Measurements from ENCODE around the gene TTC38. TPM values are rescaled to one million over a fixed set of nuclear protein-coding genes. Genes with fewer than 3 reads are reported as not detected.
"Not testable (repeated sequence)": the region's sequence is repeated elsewhere in the genome, so short reads cannot be mapped to it uniquely, and the experiment has no call there.

The TTC38 gene
- total RNA-seq, 2 experiments from 2014 or later = 8.7 to 9.4 TPM

DNA sequence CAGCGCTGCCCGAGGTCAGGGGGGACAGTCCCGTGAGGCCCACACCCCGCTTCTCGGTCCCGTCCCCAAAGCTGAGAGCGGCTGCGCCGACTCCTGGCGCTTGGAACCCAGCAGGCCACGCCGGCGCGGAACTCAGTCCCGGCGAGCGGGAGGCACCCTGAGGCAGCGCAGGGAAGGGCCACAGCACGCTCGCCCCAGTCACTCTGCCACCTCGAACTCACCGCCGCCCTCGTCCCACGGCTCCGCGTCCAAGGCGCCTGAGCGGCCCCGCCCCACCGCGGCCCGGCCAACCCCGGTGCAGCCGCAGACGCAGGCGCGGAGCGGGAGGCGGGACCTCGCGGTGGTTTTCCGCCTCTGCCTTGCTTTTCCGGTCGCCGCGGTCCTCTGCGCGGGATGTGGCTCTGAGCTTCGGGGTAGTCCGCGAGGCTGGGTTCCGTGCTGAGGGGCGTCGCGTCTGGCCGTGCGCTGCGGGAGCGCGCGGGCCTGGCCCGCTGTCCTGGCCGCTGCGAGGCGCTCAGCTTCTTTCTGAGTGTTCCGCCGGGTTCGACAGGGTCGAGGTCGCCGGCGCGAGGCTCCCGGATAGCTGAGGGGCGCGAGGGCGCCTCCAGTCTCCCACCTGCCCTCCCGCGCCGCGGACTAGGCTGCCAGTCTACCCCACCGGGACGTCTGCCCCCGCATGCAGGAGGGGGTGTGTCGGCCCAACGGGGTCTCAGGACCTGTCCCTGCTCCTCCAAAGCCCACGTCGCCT, 17.6 kb upstream of the TTC38 start, which contains the start of gene CDPF1:
Gene CDPF1, minus strand, starts transcription at position 259 of the 748 bp plus-strand sequence. CDS start 2,009 bp downstream, outside the sequence.
- Mint-ChIP-seq H3K27me3 (no peaks in the 10 kb centered on the region), H3K4me1 (ENCODE audit: low read depth) (peaks cover 34% of the 10 kb centered on the region), H3K36me3 (no peaks in the 10 kb centered on the region), H3K9me3 (no peaks in the 10 kb centered on the region), H3K4me3 (peak within 1 kb of the TSS; percentile 68), H3K27ac (peak within 1 kb of the TSS; percentile 44)
- intact Hi-C loops (cut with micrococcal nuclease) = loop anchor here (2.0 kb wide), 3 partner anchors 29 to 101 kb away; no protein-coding TSS in a partner anchor
- POLR2A ChIA-PET = interaction anchor here (0.7 to 1.5 kb wide), 3 partner anchors 38 to 99 kb away, joined by 3 to 6 read pairs (median 4); partner anchors contain the start of genes GTSE1 and PPARA
- peak; percentile 93 for DNase-seq
- CTCF ChIA-PET = interaction anchor here (0.6 to 3.4 kb wide), 4 partner anchors 52 to 244 kb away, joined by 3 to 13 read pairs (median 3); partner anchors contain the start of gene PPARA

DNA sequence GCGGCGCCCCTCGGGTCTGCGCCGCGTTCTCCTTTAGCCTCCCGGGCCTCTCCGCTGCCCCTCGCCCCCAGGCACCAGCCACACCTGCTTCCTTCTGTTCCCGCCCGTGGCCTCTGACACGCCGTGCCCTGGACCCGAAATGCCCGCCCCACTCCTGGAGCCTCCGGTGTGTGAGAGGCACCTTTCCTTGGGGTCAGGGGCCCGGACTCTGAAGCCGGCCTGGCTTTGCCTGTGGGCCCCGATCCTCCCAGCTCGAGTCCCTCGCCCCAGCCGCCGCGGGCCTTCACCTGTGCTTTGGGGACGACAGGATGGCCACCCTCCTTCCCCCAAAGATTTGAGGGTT, 17.1 kb upstream of the TTC38 start:
- no peaks in the 10 kb centered on the region for H3K9me3 Mint-ChIP-seq
- H3K27me3 Mint-ChIP-seq = no peaks in the 10 kb centered on the region
- intact Hi-C loops (cut with micrococcal nuclease) = loop anchor here (2.0 kb wide), 3 partner anchors 30 to 102 kb away; no protein-coding TSS in a partner anchor
- DNase-seq = peak; percentile 20
- POLR2A ChIA-PET = interaction anchor here (0.7 to 1.5 kb wide), 3 partner anchors 38 to 100 kb away, joined by 3 to 6 read pairs (median 4); partner anchors contain the start of genes GTSE1 and PPARA
- H3K36me3 Mint-ChIP-seq = no peaks in the 10 kb centered on the region
- peak overlapping the region; percentile 44 for H3K27ac Mint-ChIP-seq
- peaks cover 34% of the 10 kb centered on the region for H3K4me1 Mint-ChIP-seq (ENCODE audit: low read depth)
- peak overlapping the region; percentile 68 for H3K4me3 Mint-ChIP-seq
- CTCF ChIA-PET = interaction anchor here (1.2 to 3.4 kb wide), 3 partner anchors 100 to 245 kb away, joined by 3 to 13 read pairs (median 3); partner anchors contain the start of gene PPARA

DNA sequence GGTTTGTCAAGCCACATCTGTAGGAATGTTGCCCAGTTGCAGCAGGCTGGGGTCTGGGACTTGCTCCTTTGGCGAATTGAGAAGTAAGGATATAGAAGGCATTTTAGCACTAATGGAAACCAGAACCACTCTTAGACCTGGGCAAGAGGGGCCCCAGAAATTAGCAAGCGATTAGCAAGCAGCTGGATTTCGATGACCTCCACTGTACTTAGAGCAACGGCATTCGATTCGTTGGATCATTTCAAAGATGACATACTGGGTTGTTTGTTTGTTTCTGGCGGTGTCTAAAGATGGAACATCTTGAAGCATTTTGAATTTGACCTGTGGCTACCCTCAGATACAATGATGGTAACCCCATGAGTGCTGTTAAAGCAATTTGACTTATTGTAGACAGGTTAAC, 16.5 kb upstream of the TTC38 start:
- DNase-seq = no peak
- H3K27me3 Mint-ChIP-seq = peaks cover under 1% of the 10 kb centered on the region
- peak overlapping the region; percentile 65 for H3K27ac Mint-ChIP-seq
- H3K4me3 Mint-ChIP-seq = peak overlapping the region; percentile 68
- intact Hi-C loops (cut with micrococcal nuclease) = loop anchor here (2.0 kb wide), 3 partner anchors 30 to 102 kb away; no protein-coding TSS in a partner anchor
- CTCF ChIA-PET = interaction anchor here (3.4 kb wide), 1 partner anchor 101 kb away, joined by 13 read pairs; the partner anchor contains the start of gene PPARA
- H3K9me3 Mint-ChIP-seq = no peaks in the 10 kb centered on the region
- peaks cover 34% of the 10 kb centered on the region for H3K4me1 Mint-ChIP-seq (ENCODE audit: low read depth)
- POLR2A ChIA-PET = interaction anchor here (1.5 kb wide), 1 partner anchor 100 kb away, joined by 6 read pairs; the partner anchor contains the start of gene PPARA
- H3K36me3 Mint-ChIP-seq = no peaks in the 10 kb centered on the region

DNA sequence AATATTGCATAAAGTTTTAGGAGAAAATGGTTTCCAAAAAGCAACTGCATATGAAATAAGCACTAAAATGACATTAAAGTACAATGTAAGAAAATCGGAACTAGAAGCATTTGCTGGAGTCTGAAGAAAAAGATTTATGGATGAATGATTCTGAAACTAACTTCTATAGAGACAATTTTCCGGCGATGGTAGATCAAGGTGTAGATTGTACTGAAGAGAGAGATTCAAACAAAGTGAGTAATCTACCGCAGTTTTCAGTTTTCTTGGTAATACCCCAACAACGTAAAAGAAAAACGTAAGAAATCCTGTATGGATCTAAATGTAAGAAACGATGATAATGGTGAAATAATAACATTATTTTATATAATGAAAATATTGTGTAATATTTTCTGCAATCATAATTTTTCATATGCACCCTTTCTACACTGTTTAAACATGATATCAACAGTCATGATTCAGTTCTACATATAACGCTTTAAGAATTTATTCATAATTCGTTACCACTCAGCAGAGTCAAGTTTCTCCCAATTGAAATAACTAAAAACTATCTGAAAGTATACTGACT, 15.9 kb upstream of the TTC38 start:
- Mint-ChIP-seq H3K4me1 (ENCODE audit: low read depth) (peaks cover 34% of the 10 kb centered on the region), H3K4me3 (peak overlapping the region; percentile 68), H3K36me3 (no peaks in the 10 kb centered on the region), H3K27ac (peak overlapping the region; percentile 65), H3K27me3 (peaks cover 4% of the 10 kb centered on the region), H3K9me3 (no peaks in the 10 kb centered on the region)
- intact Hi-C loops (cut with micrococcal nuclease) = loop anchor here (1.0 to 2.0 kb wide), 4 partner anchors 31 to 103 kb away; partner anchors contain the start of gene GTSE1
- POLR2A ChIA-PET = no interaction called here
- no peak for DNase-seq
- CTCF ChIA-PET = interaction anchor here (3.4 kb wide), 1 partner anchor 102 kb away, joined by 13 read pairs; the partner anchor contains the start of gene PPARA

DNA sequence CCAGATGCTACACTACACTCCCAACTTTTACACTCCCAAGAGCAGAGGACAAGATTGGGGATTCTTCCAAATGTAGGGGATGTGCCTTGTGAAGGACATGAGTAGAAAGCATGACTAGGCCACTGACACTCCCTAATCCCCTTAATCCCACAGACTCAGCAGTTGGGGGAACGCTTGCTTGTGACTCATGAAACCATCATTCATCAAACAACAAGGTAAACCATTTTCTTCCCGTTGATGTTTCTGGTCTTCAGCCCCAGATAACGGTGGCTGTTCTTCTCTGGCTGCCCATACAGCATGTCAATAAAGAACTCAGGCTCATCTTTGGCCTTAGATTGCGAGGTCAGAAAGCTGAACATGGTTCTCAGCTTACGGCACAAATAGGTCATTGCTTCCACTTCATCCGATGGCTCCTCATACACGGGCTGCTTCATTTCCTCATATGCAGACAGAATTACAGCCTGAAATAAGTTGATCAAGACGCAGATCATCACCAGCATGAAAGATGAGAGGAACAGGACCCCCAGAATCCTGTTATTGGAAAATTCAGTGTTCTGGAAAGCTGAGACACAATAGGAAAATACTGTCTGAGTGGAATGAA, 11.3 kb upstream of the TTC38 start:
- H3K9me3 Mint-ChIP-seq = no peaks in the 10 kb centered on the region
- intact Hi-C loops (cut with micrococcal nuclease) = no loop called here
- H3K4me3 Mint-ChIP-seq = no peak overlapping the region
- H3K36me3 Mint-ChIP-seq = no peaks in the 10 kb centered on the region
- ChIA-PET CTCF (no interaction called here), POLR2A (no interaction called here)
- H3K27me3 Mint-ChIP-seq = peaks cover 39% of the 10 kb centered on the region
- no peak overlapping the region for H3K27ac Mint-ChIP-seq
- peaks cover 20% of the 10 kb centered on the region for H3K4me1 Mint-ChIP-seq (ENCODE audit: low read depth)
- no peak for DNase-seq

DNA sequence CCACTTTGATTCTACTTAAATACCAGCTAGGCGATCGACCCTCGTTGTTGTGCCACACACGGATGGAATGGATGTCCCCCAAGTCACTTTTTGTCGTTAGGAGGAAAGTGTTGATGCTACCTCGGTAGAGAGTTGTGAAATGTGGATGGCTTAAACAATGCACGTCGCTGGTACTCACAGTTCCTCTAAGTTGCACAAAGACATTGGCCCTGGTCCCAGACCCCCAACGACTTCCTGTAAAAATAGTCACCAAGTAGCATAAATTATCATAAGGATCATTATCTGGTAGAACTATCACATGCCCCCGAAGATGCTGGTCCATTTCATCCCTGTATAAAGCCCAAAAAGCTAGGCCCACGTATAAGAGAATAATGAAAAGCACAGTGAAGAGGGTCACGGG, 8.4 kb upstream of the TTC38 start:
- Mint-ChIP-seq H3K4me3 (no peak overlapping the region), H3K36me3 (no peaks in the 10 kb centered on the region), H3K27ac (no peak overlapping the region), H3K9me3 (no peaks in the 10 kb centered on the region), H3K27me3 (peaks cover 62% of the 10 kb centered on the region), H3K4me1 (ENCODE audit: low read depth) (peaks cover 3% of the 10 kb centered on the region)
- ChIA-PET POLR2A (interaction anchor here (1.1 kb wide), 1 partner anchor 37 kb away, joined by 3 read pairs; no protein-coding TSS in a partner anchor), CTCF (interaction anchor here (0.9 kb wide), 1 partner anchor 143 kb away, joined by 5 read pairs; no protein-coding TSS in a partner anchor)
- intact Hi-C loops (cut with micrococcal nuclease) = no loop called here
- DNase-seq = no peak

DNA sequence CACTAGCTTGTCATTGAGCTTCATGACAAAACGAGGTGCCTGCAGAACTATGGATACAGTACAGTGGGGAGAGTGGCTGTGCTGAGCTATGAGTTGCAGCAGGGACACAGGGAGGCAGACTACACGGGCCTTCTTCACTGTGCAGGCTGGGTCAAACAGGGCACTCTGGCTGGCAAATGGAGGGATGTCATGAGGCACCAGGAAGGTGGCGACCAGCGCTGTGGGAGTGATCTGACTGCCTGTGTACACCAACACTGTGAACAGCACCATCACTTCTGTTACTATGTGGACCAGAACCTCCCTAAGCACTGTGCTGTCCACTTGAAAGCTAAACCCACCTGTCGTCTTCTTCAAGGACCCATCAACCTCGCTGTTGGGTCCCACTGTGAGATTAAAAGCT, 7.8 kb upstream of the TTC38 start:
- Mint-ChIP-seq H3K27ac (no peak overlapping the region), H3K4me3 (no peak overlapping the region), H3K4me1 (ENCODE audit: low read depth) (no peaks in the 10 kb centered on the region), H3K36me3 (no peaks in the 10 kb centered on the region), H3K9me3 (no peaks in the 10 kb centered on the region), H3K27me3 (peaks cover 64% of the 10 kb centered on the region)
- no peak for DNase-seq
- intact Hi-C loops (cut with micrococcal nuclease) = no loop called here
- ChIA-PET CTCF (interaction anchor here (0.8 to 0.9 kb wide), 2 partner anchors 143 to 303 kb away, joined by 3 to 5 read pairs; no protein-coding TSS in a partner anchor), POLR2A (interaction anchor here (1.1 kb wide), 1 partner anchor 38 kb away, joined by 3 read pairs; no protein-coding TSS in a partner anchor)

DNA sequence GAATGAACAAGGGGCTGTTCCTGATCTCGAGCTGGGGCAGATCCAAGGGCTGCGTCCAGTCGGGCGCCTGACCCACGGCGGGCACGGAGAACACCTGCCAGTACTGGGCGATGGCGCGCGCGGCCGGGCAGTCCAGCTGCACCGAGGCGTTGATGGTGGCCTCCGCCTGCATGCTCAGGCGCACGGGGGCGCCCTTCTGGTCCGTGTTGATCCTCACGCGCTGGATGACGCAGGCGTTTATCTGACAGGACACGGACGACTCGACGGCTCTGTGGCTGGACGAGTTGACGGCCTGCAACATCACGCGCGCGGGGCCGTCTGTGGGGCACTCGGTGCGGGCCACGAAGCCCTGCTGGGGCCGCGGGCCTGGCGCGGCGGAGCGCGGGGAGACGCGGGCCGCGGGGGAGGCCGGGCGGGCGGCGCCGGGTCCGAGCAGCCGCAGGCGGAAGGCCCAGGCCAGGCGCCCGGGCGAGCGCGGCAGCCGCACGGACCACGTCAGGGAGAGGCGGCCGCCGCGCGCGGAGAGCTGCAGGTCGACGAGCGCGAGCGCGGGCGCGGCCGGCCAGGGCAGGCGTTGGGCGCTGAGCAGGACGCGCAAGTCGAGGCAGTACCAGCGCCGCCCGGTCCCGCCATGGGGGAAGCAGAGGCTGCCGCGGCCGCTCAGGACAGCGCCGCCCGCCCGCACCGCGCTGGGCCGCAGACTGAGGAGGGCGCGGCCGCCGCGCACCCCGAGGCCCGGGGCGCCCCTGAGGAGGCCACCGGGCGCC, 5.2 kb upstream of the TTC38 start:
- intact Hi-C loops (cut with micrococcal nuclease) = no loop called here
- Mint-ChIP-seq H3K27ac (no peak overlapping the region), H3K36me3 (peaks cover 3% of the 10 kb centered on the region), H3K4me3 (no peak overlapping the region), H3K27me3 (peaks cover 74% of the 10 kb centered on the region), H3K9me3 (peaks cover 10% of the 10 kb centered on the region), H3K4me1 (ENCODE audit: low read depth) (peaks cover 4% of the 10 kb centered on the region)
- CTCF ChIA-PET = interaction anchor here (1.1 kb wide), 1 partner anchor 35 kb away, joined by 3 read pairs; no protein-coding TSS in a partner anchor
- DNase-seq = peak; percentile 60
- POLR2A ChIA-PET = no interaction called here

DNA sequence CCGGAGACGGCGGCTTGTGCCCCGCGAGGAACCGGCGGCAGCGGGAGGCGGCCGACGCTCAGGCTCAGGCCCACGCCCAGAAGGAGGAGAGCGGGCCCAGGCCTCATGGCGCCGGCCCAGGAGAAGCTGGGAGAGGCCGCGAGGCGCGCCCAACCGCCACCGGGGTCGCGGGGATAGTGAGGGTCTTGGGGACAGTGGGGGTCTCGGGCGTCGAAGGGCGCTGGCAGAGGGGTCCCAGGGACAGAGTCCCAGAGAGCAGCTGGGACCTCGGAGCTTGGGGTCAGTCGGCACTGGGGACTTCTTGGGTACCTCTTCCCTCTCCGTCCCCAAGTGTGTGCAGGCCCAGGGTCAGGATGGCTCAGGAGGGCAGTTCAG, 4.6 kb upstream of the TTC38 start, which contains the start of gene PKDREJ:
Gene PKDREJ, minus strand, starts transcription at position 128 of the 375 bp plus-strand sequence. Its CDS starts 21 bp downstream, at position 107.
- intact Hi-C loops (cut with micrococcal nuclease) = no loop called here
- Mint-ChIP-seq H3K36me3 (peaks cover 3% of the 10 kb centered on the region), H3K27me3 (peaks cover 69% of the 10 kb centered on the region), H3K27ac (no peak within 1 kb of the TSS), H3K4me3 (no peak within 1 kb of the TSS), H3K9me3 (peaks cover 10% of the 10 kb centered on the region), H3K4me1 (ENCODE audit: low read depth) (peaks cover 5% of the 10 kb centered on the region)
- CTCF ChIA-PET = interaction anchor here (1.1 kb wide), 1 partner anchor 36 kb away, joined by 3 read pairs; no protein-coding TSS in a partner anchor
- DNase-seq = no peak
- POLR2A ChIA-PET = no interaction called here

DNA sequence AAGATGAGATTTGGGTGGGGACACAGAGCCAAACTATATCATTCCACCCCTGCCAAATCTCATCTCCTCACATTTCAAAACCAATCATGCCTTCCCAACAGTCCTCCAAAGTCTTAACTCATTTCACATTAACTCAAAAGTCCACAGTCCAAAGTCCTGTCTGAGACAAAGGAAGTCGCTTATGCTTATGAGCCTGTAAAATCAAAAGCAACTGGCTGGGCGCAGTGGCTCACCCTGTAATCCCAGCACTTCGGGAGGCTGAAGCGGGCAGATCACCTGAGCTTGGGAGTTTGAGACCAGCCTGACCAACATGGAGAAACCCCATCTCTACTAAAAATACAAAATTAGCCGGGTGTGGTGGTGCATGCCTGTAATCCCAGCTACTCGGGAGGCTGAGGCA, 3.3 kb upstream of the TTC38 start:
- CTCF ChIA-PET; POLR2A ChIA-PET; H3K36me3 Mint-ChIP-seq; H3K4me1 Mint-ChIP-seq (ENCODE audit: low read depth); DNase-seq; H3K27ac Mint-ChIP-seq; H3K4me3 Mint-ChIP-seq; intact Hi-C loops (cut with micrococcal nuclease): not testable (repeated sequence)
- peaks cover 10% of the 10 kb centered on the region for H3K9me3 Mint-ChIP-seq
- peaks cover 58% of the 10 kb centered on the region for H3K27me3 Mint-ChIP-seq

DNA sequence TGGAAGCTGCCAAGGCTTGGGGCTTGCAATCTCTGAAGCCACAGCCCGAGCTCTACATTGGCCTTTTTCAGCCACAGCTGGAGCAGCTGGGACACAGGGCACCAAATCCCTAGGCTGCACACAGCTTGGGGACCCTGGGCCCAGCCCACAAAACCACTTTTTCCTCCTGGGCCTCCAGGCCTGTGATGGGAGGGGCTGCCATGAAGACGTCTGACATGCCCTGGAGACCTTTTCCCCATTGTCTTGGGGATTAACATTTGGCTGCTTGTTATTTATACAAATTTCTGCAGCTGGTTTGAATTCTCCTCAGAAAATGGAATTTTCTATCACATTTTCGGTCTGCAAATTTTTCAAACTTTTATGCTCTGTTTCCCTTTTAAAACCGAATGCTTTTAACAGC, 2.2 kb upstream of the TTC38 start:
- H3K4me3 Mint-ChIP-seq; H3K36me3 Mint-ChIP-seq; H3K27ac Mint-ChIP-seq; intact Hi-C loops (cut with micrococcal nuclease); DNase-seq; POLR2A ChIA-PET: not testable (repeated sequence)
- Mint-ChIP-seq H3K9me3 (peaks cover 10% of the 10 kb centered on the region), H3K4me1 (ENCODE audit: low read depth) (peaks cover 11% of the 10 kb centered on the region), H3K27me3 (peaks cover 48% of the 10 kb centered on the region)
- CTCF ChIA-PET = interaction anchor here (0.6 kb wide), 1 partner anchor 8 kb away, joined by 3 read pairs; no protein-coding TSS in a partner anchor
